ENCODE measurements around the gene CDCP1.

- TF ChIP-seq CTCF (IDR thresholded peaks at IDR 0.05) (no peak), POLR2A (IDR thresholded peaks at IDR 0.05) (no peak)
Measured at GRCh38 chr3:45185461-45185860, 39.3 kb upstream of the CDCP1 start.
